ENCODE measurements around the gene STAT1. TPM values are rescaled to one million over a fixed set of nuclear protein-coding genes. Genes with fewer than 3 reads are reported as not detected.

STAT1 gene
- polyA plus RNA-seq, 1 donor = 78.7 TPM

DNA sequence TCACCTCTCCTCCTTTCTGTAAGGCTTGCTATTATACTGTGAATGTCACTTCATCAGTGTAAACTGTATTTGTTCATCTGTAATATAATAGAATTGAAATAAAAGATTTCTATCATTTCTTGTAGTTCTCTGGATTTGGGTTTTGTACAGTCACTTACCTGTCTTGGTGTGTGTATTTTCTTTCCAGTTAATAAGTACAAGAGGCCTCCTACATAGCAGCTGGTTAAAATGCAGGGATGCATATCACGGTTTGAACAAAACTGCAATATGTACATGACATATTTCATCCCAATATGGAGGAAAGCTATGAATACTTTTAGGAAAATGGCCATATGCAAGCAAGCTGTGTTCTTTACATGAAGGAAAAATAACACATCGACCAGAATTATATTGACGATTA lies 5.4 kb upstream of the STAT1 start:
- H3K9me3 ChIP-seq (ENCODE audit: control insufficient read depth, low read depth, low read length) = no peaks in the 10 kb centered on the region
- no peaks in the 10 kb centered on the region for H3K27me3 ChIP-seq (ENCODE audit: control insufficient read depth, insufficient read depth, low read length)
- 92% methylated on average over 2 of the region's 3 CpGs for WGBS (ENCODE audit: insufficient coverage, low lambda C conversion rate)
- peak overlapping the region; percentile 6 for H3K27ac ChIP-seq (ENCODE audit: low read length)
- H3K4me3 ChIP-seq (ENCODE audit: low read length) = no peak overlapping the region
- H3K36me3 ChIP-seq (ENCODE audit: control insufficient read depth, insufficient read depth, low read length) = no peaks in the 10 kb centered on the region
- no peak for DNase-seq
- peaks cover 13% of the 10 kb centered on the region for H3K4me1 ChIP-seq (ENCODE audit: control insufficient read depth, insufficient read depth, low read length)

DNA sequence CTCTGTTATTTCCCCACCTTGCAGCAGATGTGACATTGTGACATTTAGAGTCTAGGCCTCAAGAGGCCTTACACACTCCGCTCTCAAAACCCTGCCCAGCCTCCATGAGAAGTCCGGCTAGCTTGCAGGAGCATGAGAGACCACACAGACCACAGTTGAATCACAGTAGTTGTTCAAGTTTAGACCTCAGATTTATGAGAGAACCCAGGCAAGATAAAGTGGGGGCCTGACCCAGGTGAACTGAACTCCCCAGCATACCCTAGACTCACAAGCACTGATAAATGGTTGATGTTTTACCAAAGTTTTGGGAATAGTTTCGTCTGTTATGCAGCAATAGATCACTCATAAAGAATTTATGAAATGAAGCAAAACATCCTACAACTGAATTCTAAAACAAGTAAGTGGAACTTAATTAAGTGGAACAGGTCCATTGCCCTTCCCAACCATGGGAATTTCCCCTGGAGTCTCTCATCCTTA lies 4.7 kb upstream of the STAT1 start:
- peak in 1 of 2 donors; percentile 39 for DNase-seq
- H3K36me3 ChIP-seq (ENCODE audit: control insufficient read depth, insufficient read depth, low read length) = no peaks in the 10 kb centered on the region
- peak overlapping the region; percentile 6 for H3K27ac ChIP-seq (ENCODE audit: low read length)
- no peaks in the 10 kb centered on the region for H3K9me3 ChIP-seq (ENCODE audit: control insufficient read depth, low read depth, low read length)
- H3K4me3 ChIP-seq (ENCODE audit: low read length) = no peak overlapping the region
- WGBS (ENCODE audit: insufficient coverage, low lambda C conversion rate) = no CpG with 5 or more reads among the region's 3 CpGs
- no peaks in the 10 kb centered on the region for H3K27me3 ChIP-seq (ENCODE audit: control insufficient read depth, insufficient read depth, low read length)
- H3K4me1 ChIP-seq (ENCODE audit: control insufficient read depth, insufficient read depth, low read length) = peaks cover 14% of the 10 kb centered on the region

DNA sequence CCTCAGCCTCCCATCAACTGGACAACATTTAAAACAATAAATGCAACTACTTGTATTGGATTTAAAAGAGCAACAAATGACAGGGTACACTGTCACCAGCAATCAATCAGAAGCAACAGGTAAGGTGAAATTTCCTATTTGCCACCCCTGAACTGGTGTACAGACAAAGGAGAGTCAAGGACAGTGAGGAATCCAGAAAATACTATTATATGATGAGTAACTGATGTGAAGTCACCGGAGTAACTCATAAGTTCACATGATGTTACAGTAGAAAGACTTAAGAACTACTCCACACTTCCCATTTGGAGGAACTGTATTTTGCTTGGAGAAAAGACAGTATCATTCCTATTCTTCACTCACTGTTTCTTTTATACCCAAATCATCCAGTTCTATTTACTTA lies 4.1 kb upstream of the STAT1 start:
- DNase-seq = no peak
- Histone ChIP-seq H3K27ac (ENCODE audit: low read length) (peak overlapping the region; percentile 6), H3K9me3 (ENCODE audit: control insufficient read depth, low read depth, low read length) (no peaks in the 10 kb centered on the region), H3K4me3 (ENCODE audit: low read length) (no peak overlapping the region), H3K27me3 (ENCODE audit: control insufficient read depth, insufficient read depth, low read length) (no peaks in the 10 kb centered on the region), H3K36me3 (ENCODE audit: control insufficient read depth, insufficient read depth, low read length) (no peaks in the 10 kb centered on the region), H3K4me1 (ENCODE audit: control insufficient read depth, insufficient read depth, low read length) (peaks cover 14% of the 10 kb centered on the region)
- 100% methylated on average over 1 of the region's 1 CpG for WGBS (ENCODE audit: insufficient coverage, low lambda C conversion rate)

DNA sequence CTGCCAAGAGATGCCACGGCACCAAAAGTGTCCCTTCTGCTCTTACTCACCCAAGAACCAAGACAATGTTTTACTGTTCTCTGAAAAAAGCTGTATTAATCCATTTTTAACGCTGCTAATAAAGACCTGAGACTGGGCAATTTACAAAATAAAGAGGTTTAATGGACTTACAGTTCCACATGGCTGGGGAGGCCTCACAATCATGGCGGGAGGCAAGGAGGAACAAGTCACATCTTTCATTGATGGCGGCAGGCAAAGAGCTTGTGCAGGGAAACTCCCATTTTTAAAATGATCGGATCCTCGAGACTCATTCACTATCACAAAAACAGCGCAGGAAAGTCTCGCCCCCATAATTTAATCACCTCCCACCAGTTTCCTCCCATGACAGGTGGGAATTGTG lies 1.9 kb upstream of the STAT1 start:
- Histone ChIP-seq H3K4me1 (ENCODE audit: control insufficient read depth, insufficient read depth, low read length) (peaks cover 16% of the 10 kb centered on the region), H3K36me3 (ENCODE audit: control insufficient read depth, insufficient read depth, low read length) (peaks cover 10% of the 10 kb centered on the region), H3K9me3 (ENCODE audit: control insufficient read depth, low read depth, low read length) (no peaks in the 10 kb centered on the region), H3K4me3 (ENCODE audit: low read length) (no peak overlapping the region), H3K27ac (ENCODE audit: low read length) (no peak overlapping the region), H3K27me3 (ENCODE audit: control insufficient read depth, insufficient read depth, low read length) (no peaks in the 10 kb centered on the region)
- DNase-seq = no peak
- 100% methylated on average over 2 of the region's 8 CpGs for WGBS (ENCODE audit: insufficient coverage, low lambda C conversion rate)

DNA sequence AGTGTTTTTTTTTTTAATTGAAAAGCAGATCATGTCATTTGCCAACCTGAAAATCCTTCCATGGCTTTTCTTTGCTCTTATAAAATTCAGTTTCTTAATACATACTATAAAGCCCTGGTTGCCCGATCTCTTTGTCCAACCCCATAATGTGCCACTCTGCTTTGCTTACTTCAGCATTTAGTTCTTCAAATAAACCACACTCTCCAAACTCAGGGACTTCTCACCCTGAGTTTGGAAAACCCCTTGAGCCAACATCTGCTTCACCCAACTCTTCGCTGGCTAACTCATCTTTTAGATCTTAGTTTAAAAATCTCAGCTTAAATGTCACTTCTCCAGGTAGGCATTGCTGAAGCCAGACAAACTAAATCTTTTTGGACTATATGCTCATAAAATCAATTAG lies 1.3 kb upstream of the STAT1 start:
- no peak overlapping the region for H3K27ac ChIP-seq (ENCODE audit: low read length)

DNA sequence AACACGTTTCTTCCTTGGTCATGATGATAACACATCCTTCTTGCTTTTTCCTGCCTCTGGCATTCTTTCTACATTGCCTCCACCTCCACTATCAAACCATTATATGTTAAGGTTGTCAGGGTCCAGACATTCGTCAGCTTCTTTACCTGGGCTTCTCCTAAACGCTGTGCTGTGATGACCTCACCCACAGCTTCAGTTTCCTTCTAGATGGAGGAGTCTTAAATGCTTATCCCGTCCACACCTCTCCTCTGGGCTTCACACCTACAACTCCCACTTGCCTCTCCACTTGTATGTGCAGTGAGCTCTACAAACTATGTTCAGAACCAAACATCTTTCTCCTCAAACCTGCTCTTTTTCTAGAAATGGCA lies 666 bp upstream of the STAT1 start:
- H3K36me3 ChIP-seq (ENCODE audit: control insufficient read depth, insufficient read depth, low read length) = peaks cover 16% of the 10 kb centered on the region
- H3K27me3 ChIP-seq (ENCODE audit: control insufficient read depth, insufficient read depth, low read length) = no peaks in the 10 kb centered on the region
- H3K27ac ChIP-seq (ENCODE audit: low read length) = peak overlapping the region; percentile 85
- H3K4me1 ChIP-seq (ENCODE audit: control insufficient read depth, insufficient read depth, low read length) = peaks cover 16% of the 10 kb centered on the region
- WGBS (ENCODE audit: insufficient coverage, low lambda C conversion rate) = 0% methylated on average over 1 of the region's 4 CpGs
- H3K9me3 ChIP-seq (ENCODE audit: control insufficient read depth, low read depth, low read length) = no peaks in the 10 kb centered on the region
- no peak for DNase-seq
- peak overlapping the region; percentile 66 for H3K4me3 ChIP-seq (ENCODE audit: low read length)

More for the DNA sequence above, 1.3 kb upstream of the STAT1 start:
- peaks cover 16% of the 10 kb centered on the region for H3K4me1 ChIP-seq (ENCODE audit: control insufficient read depth, insufficient read depth, low read length)
- DNase-seq = no peak
- no peaks in the 10 kb centered on the region for H3K27me3 ChIP-seq (ENCODE audit: control insufficient read depth, insufficient read depth, low read length)
- WGBS (ENCODE audit: insufficient coverage, low lambda C conversion rate) = 80% methylated on average over 1 of the region's 2 CpGs
- no peaks in the 10 kb centered on the region for H3K9me3 ChIP-seq (ENCODE audit: control insufficient read depth, low read depth, low read length)
- H3K36me3 ChIP-seq (ENCODE audit: control insufficient read depth, insufficient read depth, low read length) = peaks cover 10% of the 10 kb centered on the region
- no peak overlapping the region for H3K4me3 ChIP-seq (ENCODE audit: low read length)

DNA sequence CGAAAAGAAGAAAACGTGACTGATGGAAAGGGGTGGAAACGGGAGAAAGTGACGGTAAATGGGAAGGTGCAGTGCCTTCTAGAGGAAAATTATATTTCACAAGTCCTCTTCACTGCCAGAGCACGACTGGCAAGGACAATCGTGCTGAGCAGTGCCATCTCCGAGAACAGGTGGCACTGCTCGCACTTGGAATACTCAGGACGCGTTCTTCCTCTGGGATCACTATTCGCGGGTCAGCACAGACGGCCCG lies 364 bp downstream of the STAT1 start:
- H3K4me1 ChIP-seq (ENCODE audit: control insufficient read depth, insufficient read depth, low read length) = peaks cover 16% of the 10 kb centered on the region
- WGBS (ENCODE audit: insufficient coverage, low lambda C conversion rate) = no CpG with 5 or more reads among the region's 14 CpGs
- peak overlapping the region; percentile 66 for H3K4me3 ChIP-seq (ENCODE audit: low read length)
- no peaks in the 10 kb centered on the region for H3K9me3 ChIP-seq (ENCODE audit: control insufficient read depth, low read depth, low read length)
- no peak for DNase-seq
- H3K27me3 ChIP-seq (ENCODE audit: control insufficient read depth, insufficient read depth, low read length) = no peaks in the 10 kb centered on the region
- H3K36me3 ChIP-seq (ENCODE audit: control insufficient read depth, insufficient read depth, low read length) = peaks cover 22% of the 10 kb centered on the region
- peak overlapping the region; percentile 85 for H3K27ac ChIP-seq (ENCODE audit: low read length)

DNA sequence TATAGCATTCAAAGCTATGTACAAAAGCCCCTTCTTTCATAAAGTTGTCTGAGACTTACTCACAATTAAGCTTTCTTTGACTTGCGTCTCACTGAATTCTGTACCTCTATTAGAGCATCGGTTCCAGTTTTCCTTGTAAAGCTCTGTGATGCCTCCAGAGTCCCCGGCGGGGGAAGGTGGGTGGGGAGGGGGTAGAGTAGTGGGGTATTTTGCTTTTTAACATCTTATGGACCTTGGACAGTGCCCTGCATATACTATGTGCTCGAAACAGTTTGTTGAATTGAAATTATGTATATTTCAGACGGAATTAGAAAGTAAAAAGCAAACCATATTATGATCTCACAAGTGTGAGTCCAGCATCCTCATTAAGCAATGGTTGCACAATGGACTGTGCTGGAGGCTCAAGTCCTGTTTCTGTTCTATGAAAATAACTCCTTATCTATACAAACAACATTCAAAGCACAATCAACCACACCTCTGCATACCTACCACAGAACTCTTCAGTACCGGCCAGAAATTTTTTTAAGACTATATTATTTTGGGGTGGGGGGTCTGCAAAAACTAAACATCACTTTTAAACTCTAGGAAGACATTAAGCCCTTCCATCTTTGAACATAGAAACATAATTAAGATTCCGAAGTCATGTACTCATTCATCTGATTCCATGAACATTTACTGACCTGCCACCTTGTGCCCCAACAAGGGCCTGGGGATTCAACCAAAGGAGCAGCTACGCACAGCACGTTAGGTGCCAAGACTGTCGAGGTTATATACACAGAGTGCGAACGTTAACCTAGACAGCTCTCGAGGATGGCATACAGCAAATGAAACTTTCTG lies 908 bp downstream of the STAT1 start:
- WGBS (ENCODE audit: insufficient coverage, low lambda C conversion rate) = 42% methylated on average over 3 of the region's 14 CpGs

DNA sequence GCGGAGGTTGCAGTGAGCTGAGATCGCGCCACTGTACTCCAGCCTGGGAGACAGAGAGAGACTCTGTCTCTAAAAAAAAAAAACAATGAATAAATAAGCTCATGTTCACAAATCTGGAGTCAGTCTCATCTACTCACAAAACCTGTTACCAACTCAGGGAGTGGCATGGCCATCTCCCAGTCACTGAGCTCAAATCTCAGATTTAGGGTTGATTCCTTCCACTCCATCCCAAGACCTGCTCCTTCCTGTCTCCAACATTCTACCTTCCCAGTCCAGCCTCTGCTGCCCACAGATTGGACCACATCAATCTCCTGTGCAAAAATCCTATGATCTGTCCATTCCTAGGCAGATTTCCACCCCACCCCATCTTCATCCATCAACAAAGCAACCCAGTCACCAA lies 1.6 kb downstream of the STAT1 start:
- Histone ChIP-seq H3K27me3 (ENCODE audit: control insufficient read depth, insufficient read depth, low read length) (no peaks in the 10 kb centered on the region), H3K4me3 (ENCODE audit: low read length) (no peak overlapping the region), H3K9me3 (ENCODE audit: control insufficient read depth, low read depth, low read length) (no peaks in the 10 kb centered on the region), H3K27ac (ENCODE audit: low read length) (no peak overlapping the region), H3K4me1 (ENCODE audit: control insufficient read depth, insufficient read depth, low read length) (peaks cover 16% of the 10 kb centered on the region), H3K36me3 (ENCODE audit: control insufficient read depth, insufficient read depth, low read length) (peaks cover 29% of the 10 kb centered on the region)
- no peak for DNase-seq
- 100% methylated on average over 3 of the region's 3 CpGs for WGBS (ENCODE audit: insufficient coverage, low lambda C conversion rate)

More for the DNA sequence above, 908 bp downstream of the STAT1 start:
- peak; percentile 61 to 77 for DNase-seq
- Histone ChIP-seq H3K4me1 (ENCODE audit: control insufficient read depth, insufficient read depth, low read length) (peaks cover 16% of the 10 kb centered on the region), H3K9me3 (ENCODE audit: control insufficient read depth, low read depth, low read length) (no peaks in the 10 kb centered on the region), H3K27ac (ENCODE audit: low read length) (peak overlapping the region; percentile 85), H3K4me3 (ENCODE audit: low read length) (peak overlapping the region; percentile 66), H3K27me3 (ENCODE audit: control insufficient read depth, insufficient read depth, low read length) (no peaks in the 10 kb centered on the region), H3K36me3 (ENCODE audit: control insufficient read depth, insufficient read depth, low read length) (peaks cover 26% of the 10 kb centered on the region)

DNA sequence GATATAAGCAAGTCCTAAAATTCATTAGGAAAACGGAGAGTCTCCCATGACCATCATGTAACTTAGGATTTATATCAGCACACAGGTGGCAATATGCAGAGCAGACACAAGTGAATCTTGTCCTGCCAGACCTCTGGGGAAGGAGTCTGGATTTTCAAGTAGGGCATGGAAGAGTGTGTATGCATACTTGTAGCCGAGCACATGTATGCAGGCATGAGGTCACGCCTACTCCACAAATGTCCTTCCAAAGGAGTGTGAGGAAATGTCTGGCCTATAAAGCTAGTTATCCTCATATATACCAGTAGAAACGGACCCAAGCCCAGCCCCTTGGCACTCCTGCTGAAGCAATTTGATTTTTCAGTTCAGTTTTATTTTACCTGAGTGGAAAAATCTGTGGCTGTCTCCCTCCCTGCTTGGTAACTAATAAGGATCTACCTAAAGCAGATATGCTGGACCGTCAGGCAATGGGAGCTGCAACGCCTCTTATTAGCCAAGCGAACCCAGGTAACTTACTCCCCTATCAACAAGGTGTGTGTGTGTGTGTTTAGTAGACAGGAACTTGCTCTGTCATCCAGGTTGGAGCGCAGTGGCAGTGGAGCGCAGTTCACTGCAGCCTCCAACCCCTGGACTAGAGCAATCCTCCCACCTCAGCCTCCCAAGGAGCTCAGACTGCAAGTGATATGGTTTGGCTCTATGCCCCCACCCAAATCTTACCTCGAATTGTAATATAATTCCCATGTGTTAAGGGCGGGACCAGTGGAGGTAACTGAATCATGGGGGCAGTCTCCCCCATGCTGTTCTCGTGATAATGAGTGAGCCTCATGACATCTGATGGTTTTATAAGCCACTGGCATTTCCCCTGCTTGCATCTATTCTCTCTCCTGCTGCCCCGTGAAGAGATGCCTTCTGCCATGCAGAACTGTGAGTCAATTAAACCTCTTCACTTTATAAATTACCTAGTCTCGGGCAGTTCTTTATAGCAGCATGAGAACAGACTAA lies 2.8 kb downstream of the STAT1 start:
- 100% methylated on average over 1 of the region's 14 CpGs for WGBS (ENCODE audit: insufficient coverage, low lambda C conversion rate)
- peaks cover 16% of the 10 kb centered on the region for H3K4me1 ChIP-seq (ENCODE audit: control insufficient read depth, insufficient read depth, low read length)
- DNase-seq = no peak
- no peaks in the 10 kb centered on the region for H3K27me3 ChIP-seq (ENCODE audit: control insufficient read depth, insufficient read depth, low read length)
- peaks cover 41% of the 10 kb centered on the region for H3K36me3 ChIP-seq (ENCODE audit: control insufficient read depth, insufficient read depth, low read length)
- H3K9me3 ChIP-seq (ENCODE audit: control insufficient read depth, low read depth, low read length) = no peaks in the 10 kb centered on the region
- no peak overlapping the region for H3K27ac ChIP-seq (ENCODE audit: low read length)
- H3K4me3 ChIP-seq (ENCODE audit: low read length) = no peak overlapping the region

Measured in large intestine (tissue), 3 donors.